GM12878 (cell line): ENCODE results near the gene PRMT5. TPM values are rescaled to one million over a fixed set of nuclear protein-coding genes. Genes with fewer than 3 reads are reported as not detected.

Experiments
- ATF7 ChIP-seq: fragments of 450-650 bp; IDR thresholded peaks from 2 replicates; pipeline ENCODE4 v1.6.1; 2016; ENCODE audit warnings: low read depth, mild to moderate bottlenecking
- BCL11A ChIP-seq: IDR thresholded peaks from 2 replicates; pipeline ENCODE4 v1.6.1; 2011; ENCODE audit warnings: low read depth, low read length
- BMI1 ChIP-seq: fragments of 450-650 bp; IDR thresholded peaks from 2 replicates; pipeline ENCODE4 v1.6.1; 2016; ENCODE audit warnings: mild to moderate bottlenecking, moderate library complexity, borderline replicate concordance
- BRCA1 ChIP-seq: IDR thresholded peaks from 2 replicates; pipeline ENCODE4 v1.6.1; 2011; ENCODE audit warnings: low read depth, low read length, improper control_type of control experiment
- E2F8 ChIP-seq: fragments of 450-650 bp; IDR thresholded peaks from 2 replicates; pipeline ENCODE4 v1.6.1; 2018; ENCODE audit warnings: mild to moderate bottlenecking, low read depth, moderate library complexity; ENCODE audit not compliant: partially characterized antibody
- NR2C2 ChIP-seq: IDR thresholded peaks from 2 replicates; pipeline ENCODE4 v1.6.1; 2011; ENCODE audit warnings: borderline replicate concordance, low read depth; ENCODE audit not compliant: control insufficient read depth, insufficient read length
- NRF1 ChIP-seq: conservative IDR thresholded peaks from 2 replicates; pipeline ENCODE4 v1.6.1; 2011; ENCODE audit warnings: mild to moderate bottlenecking, low read depth, low read length, improper control_type of control experiment
- POLR2AphosphoS5 ChIP-seq: IDR thresholded peaks from 2 replicates; pipeline ENCODE4 v1.6.1; 2011; ENCODE audit warnings: mild to moderate bottlenecking, low read length, inconsistent platforms
- PRDM15 ChIP-seq: fragments of 450-650 bp; formaldehyde crosslinking; IDR thresholded peaks from 2 replicates; pipeline ENCODE4 v1.4.0; 2020; ENCODE audit warnings: mild to moderate bottlenecking, moderate library complexity
- RAD51 ChIP-seq: fragments of 450-650 bp; IDR thresholded peaks from 2 replicates; pipeline ENCODE4 v1.6.1; 2016; ENCODE audit warnings: moderate library complexity, mild to moderate bottlenecking, inconsistent platforms
- RB1 ChIP-seq: fragments of 450-650 bp; formaldehyde crosslinking; IDR thresholded peaks from 2 replicates; pipeline ENCODE4 v1.6.1; 2017; ENCODE audit warnings: mild to moderate bottlenecking, borderline replicate concordance
- RELA ChIP-seq: fragments of 450-650 bp; IDR thresholded peaks from 2 replicates; pipeline ENCODE4 v1.8.0; 2014; ENCODE audit warnings: borderline replicate concordance; ENCODE audit not compliant: partially characterized antibody
- SIX5 ChIP-seq: IDR thresholded peaks from 2 replicates; pipeline ENCODE4 v1.6.1; 2011; ENCODE audit warnings: mild to moderate bottlenecking, low read depth, low read length, moderate library complexity; ENCODE audit not compliant: severe bottlenecking
- SREBF1 ChIP-seq: IDR thresholded peaks from 2 replicates; pipeline ENCODE4 v1.6.1; 2012; ENCODE audit warnings: mild to moderate bottlenecking, low read length
- SRF ChIP-seq, 2 experiments: IDR thresholded peaks; 2 replicates each; pipeline ENCODE4 v1.6.1; 2011; ENCODE audit warnings: low read depth in 2 of 2, low read length in 2 of 2, mild to moderate bottlenecking in 1 of 2, moderate library complexity in 1 of 2
- STAT1 ChIP-seq: fragments of 450-650 bp; conservative IDR thresholded peaks from 2 replicates; pipeline ENCODE4 v1.6.1; 2014; ENCODE audit warnings: antibody characterized with exemption, mild to moderate bottlenecking
- ZNF274 ChIP-seq: IDR thresholded peaks from one replicate; pipeline ENCODE4 v1.8.0; 2011; ENCODE audit not compliant: insufficient read length, insufficient read depth
- polyA plus RNA-seq, 11 experiments: library from polyadenylated mRNA; depleted of rRNA in 4 of 11; unstranded in 6 of 11; stranded (reverse) in 5 of 11; fragments of >200 nt; fragmentation: Nextera tagmentation in 4 of 11; fragmentation: Illumina TruSeq in 1 of 11; extraction: Ambion mirVana in 4 of 11; extraction: Trizol in 1 of 11; gene quantifications; 1 replicate in 1 of 11; 2 replicates in 10 of 11; pipeline versions ENCODE4 v1.2.1 to v1.2.3, GENCODE V29; 2011 to 2016; ENCODE audit warnings: inconsistent platforms in 2 of 11, missing spikeins in 2 of 11, low read depth in 1 of 11
- total RNA-seq, 4 experiments: library from RNA; depleted of rRNA in 3 of 4; stranded (reverse); fragments of >200 nt in 3 of 4; fragmentation: Illumina TruSeq in 1 of 4; extraction: Trizol in 1 of 4; gene quantifications; 2 replicates each; pipeline versions ENCODE4 v1.2.1 to v1.2.3, GENCODE V29; 2013 to 2021
- TF ChIP-seq, protein P1 (sequence below): fragments of 450-650 bp; IDR thresholded peaks from 2 replicates; pipeline ENCODE4 v1.6.1; 2017; ENCODE audit warnings: low read depth, mild to moderate bottlenecking, moderate library complexity
- TF ChIP-seq, protein P2 (sequence below): fragments of 450-650 bp; conservative IDR thresholded peaks from 2 replicates; pipeline ENCODE4 v1.6.1; 2017; ENCODE audit warnings: mild to moderate bottlenecking, moderate library complexity

The PRMT5 gene
- total and polyA plus RNA-seq, 10 of the 15 experiments (the other 5 are each of a cell fraction or from before 2014, with no cell fraction given) = 54.3 to 221 (median 111) TPM

GRCh38 chr14:22929104-22929960 is at the start of gene PRMT5 (continued):
- TF ChIP-seq SREBF1 = peak; percentile 49; the same call in 1 of the 2 replicates
- TF ChIP-seq ATF7 = peak; percentile 74
- TF ChIP-seq POLR2AphosphoS5 = peak; percentile 91
- no peak for TF ChIP-seq SIX5
- TF ChIP-seq RB1 = peak; percentile 68; the same call in 1 of the 2 replicates
- TF ChIP-seq RELA = peak; percentile 1
- no peak for TF ChIP-seq BRCA1
- TF ChIP-seq ZNF274 = no peak
- no peak for TF ChIP-seq SRF (IDR thresholded peaks at IDR 0.05; ENCODE audit: low read depth in 2 of 2, low read length in 2 of 2)
- TF ChIP-seq, protein P1, sequence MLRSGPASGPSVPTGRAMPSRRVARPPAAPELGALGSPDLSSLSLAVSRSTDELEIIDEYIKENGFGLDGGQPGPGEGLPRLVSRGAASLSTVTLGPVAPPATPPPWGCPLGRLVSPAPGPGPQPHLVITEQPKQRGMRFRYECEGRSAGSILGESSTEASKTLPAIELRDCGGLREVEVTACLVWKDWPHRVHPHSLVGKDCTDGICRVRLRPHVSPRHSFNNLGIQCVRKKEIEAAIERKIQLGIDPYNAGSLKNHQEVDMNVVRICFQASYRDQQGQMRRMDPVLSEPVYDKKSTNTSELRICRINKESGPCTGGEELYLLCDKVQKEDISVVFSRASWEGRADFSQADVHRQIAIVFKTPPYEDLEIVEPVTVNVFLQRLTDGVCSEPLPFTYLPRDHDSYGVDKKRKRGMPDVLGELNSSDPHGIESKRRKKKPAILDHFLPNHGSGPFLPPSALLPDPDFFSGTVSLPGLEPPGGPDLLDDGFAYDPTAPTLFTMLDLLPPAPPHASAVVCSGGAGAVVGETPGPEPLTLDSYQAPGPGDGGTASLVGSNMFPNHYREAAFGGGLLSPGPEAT = peak; percentile 67
- no peak for TF ChIP-seq PRDM15
- no peak for TF ChIP-seq NRF1
- peak; percentile 96 for TF ChIP-seq BMI1
- TF ChIP-seq, protein P2, sequence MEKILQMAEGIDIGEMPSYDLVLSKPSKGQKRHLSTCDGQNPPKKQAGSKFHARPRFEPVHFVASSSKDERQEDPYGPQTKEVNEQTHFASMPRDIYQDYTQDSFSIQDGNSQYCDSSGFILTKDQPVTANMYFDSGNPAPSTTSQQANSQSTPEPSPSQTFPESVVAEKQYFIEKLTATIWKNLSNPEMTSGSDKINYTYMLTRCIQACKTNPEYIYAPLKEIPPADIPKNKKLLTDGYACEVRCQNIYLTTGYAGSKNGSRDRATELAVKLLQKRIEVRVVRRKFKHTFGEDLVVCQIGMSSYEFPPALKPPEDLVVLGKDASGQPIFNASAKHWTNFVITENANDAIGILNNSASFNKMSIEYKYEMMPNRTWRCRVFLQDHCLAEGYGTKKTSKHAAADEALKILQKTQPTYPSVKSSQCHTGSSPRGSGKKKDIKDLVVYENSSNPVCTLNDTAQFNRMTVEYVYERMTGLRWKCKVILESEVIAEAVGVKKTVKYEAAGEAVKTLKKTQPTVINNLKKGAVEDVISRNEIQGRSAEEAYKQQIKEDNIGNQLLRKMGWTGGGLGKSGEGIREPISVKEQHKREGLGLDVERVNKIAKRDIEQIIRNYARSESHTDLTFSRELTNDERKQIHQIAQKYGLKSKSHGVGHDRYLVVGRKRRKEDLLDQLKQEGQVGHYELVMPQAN = peak; percentile 79
- no peak for TF ChIP-seq E2F8
- TF ChIP-seq RAD51 = no peak
- TF ChIP-seq STAT1 = no peak; the same call in none of the 2 replicates
- TF ChIP-seq NR2C2 = no peak
- no peak for TF ChIP-seq BCL11A
